Stimulated activated CD8-positive, alpha-beta memory T cell treated with anti-CD3 and anti-CD28 coated beads, Interleukin-12 subunit alpha, Interleukin-12 subunit beta, amount 100 ng/mL, for 24 hours (primary cell): ENCODE results near the gene ADARB2.

Experiments
- DNase-seq: peaks from one replicate; pipeline ENCODE4 v3.0.0-alpha.2; 2020; ENCODE audit errors: extremely low read depth

ADARB2 gene

DNA sequence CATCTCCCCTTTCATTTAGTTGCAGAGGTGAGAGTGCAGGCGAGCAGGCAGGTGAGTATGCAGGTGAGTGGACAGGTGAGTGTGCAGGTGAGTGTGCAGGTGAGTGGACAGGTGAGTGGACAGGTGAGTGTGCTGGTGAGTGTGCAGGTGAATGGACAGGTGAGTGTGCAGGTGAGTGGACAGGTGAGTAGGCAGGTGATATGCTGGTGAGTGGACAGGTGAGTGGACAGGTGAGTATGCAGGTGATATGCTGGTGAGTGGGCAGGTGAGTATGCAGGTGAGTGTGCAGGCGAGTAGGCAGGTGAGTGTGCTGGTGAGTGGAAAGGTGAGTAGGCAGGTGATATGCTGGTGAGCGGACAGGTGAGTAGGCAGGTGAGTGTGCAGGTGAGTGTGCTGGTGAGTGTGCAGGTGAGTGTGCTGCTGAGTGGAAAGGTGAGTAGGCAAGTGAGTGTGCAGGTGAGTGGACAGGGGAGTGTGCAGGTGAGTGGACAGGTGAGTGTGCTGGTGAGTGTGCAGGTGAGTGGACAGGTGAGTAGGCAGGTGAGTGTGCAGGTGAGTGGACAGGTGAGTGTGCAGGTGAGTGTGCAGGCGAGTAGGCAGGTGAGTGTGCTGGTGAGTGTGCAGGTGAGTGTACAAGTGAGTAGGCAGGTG lies 165.6 kb downstream of the ADARB2 start:
- no peak for DNase-seq

DNA sequence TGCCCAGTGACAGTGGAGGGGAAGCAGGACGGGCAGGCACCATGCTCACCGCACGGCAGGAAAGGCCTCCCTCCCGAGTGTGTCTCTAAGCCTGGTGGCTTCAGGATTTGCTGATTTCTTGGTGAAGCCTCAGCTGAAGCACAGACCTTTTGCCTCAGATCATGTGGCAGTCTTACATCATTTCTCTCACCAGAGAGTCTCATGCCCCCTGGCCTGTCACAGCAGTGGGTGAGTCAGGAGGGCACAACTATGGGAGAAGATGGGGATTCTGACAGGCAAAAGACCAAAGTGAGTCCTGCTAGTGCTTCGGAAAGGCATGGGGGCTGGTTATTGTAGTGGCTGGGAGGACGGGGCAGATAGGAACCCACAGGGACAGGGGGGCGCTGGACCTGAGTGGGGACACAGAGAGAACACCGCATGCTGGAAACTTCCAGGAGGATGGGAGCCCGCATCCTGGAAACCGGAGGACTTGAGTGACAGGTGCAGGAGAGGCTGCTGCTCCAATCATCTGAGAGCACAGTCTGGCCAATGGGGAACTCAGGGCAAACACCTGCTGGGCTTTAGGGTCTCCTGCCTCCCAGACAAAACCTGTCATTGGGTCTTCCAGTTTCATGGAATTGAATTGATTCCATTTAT lies 166.8 kb downstream of the ADARB2 start:
- DNase-seq, result no peak

DNA sequence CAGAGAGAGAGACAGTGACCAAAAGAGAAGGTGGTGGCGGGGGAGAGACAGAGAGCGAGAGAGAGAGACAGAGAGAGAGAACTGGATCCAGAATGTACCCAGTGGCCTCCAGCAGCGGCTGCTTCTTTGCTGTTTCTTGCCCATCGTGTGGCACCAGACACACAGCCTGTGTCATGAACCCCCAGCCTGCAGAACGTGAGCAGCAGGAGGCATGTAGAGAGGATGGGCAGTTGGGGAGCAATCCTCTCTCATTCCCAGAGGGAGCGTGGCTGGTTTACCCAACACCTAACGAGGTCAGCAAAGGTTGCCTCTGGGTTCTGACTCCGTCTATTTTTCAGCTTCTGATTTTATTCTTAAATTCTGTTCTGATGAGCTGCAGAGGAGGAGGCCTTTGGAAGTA lies 168.1 kb downstream of the ADARB2 start:
- no peak for DNase-seq

DNA sequence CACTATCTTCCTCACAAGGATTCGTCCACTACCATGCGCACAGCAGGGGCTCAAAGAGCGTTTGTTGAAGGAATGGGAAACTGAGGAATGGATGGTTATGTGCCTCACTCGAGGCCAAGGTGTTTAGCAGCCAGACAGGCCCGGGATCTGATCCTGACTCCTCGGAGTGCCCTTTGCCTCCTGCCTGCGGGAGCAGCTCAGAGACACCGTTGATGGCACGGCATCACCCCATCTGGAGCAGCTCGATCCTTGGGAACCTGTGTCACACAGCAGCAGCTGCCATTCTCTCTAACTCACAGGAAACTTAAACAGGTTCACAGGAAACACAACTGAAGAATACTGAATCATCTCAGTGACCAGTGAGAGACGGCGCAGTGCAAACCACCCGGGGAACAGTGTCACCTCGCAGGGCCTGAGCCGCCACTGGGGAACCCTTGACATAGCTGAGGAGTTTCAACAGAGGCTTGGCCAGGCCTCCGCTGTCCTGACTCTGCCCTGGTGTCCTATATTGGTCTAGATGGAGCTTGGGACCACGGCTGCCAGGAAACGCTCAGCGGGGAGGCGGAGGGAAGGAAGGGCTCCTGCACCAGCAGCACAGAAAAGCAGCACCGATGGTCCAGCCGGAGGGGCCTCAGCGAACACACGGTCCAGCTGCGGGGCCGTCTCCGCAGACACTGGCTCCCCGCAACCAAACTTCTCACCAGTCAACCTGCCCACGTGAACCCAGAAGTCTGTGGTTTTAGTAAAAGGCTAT lies 169.4 kb downstream of the ADARB2 start:
- no peak for DNase-seq

DNA sequence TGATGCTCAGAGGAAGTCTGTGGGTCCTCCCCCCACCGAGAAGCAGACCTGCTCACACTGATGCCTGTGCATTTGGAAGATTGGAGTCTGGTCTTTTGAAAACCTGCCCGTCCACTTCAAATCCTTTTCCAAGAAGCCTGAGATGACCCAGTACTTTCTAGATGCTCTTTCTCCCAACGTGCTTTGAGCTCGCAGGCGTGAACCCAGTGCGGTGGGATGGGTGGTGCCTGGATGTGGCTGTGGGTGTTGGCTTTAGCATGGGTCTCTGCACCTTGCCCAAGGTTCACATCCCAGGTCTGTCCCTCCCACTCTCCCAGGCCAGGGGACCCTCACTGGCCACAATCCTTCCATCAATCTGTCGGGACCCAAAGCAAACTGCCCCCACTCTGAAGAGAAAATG lies 170.2 kb downstream of the ADARB2 start:
- DNase-seq, result no peak

DNA sequence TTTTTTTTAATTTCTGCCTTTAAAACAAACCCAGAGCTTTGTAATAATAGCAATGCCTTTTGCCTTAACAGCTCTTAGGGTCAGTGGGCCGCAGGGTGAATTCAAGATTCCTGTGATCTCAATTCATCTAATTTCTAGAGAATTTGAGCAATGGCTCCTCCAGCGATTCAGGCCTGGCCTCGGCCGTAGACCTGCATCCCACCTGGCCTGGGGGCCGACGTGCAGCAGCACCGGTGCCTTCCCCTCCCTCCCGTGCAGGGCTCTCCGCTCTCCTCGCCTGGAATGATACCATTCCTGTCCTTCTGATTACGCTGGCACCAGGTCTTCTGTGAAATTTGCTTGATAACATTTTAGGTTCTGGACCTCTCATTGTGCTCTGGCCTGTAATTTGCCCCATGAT lies 172.5 kb downstream of the ADARB2 start:
- no peak for DNase-seq

DNA sequence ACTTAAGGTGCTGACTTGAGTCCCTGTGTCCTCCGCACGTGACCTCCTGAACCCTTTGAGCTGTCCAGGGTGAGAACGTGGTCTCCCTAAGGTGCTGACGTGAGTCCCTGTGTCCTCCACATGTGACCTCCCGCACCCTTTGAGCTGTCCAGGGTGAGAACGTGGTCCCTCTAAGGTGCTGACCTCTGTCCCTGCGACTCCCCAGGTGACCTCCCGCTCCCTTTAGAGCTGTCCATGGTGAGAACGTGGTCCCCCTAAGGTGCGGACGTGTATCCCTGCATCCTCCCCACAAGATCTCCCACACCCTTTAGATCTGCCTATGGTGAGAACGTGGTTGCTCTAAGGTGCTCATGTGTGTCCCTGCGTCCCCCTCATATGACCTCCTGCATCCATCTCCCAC lies 174.3 kb downstream of the ADARB2 start:
- DNase-seq, result no peak

DNA sequence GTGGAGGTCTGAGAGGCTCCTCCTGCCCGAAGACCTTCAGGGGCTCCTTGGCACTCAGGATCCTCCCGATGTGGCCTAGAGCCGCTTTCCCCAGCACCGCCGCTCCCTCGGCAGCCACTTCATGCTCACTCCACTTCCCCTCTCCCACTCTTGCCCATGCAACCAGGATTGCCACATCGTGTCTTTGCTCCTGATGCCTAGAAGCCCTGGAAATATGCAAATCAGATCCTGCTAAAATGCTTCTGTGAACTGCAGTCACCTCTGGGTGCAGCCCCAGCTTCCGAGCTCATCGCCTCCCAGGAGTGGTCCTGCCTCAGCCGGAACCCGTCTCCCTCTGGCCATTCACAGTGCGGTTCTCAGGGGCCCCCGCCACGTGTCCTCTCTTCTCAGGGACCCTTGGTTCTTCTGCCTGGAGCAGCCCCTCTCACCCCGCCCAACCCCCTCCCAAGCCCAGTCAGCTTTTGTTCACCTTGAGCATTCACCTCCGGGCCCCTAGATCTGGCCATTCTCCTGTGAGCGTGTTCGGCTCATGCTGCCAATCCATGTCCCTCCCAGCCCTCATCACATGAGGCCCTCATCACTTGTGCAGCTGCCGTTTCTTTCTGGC lies 175.5 kb downstream of the ADARB2 start:
- no peak for DNase-seq

DNA sequence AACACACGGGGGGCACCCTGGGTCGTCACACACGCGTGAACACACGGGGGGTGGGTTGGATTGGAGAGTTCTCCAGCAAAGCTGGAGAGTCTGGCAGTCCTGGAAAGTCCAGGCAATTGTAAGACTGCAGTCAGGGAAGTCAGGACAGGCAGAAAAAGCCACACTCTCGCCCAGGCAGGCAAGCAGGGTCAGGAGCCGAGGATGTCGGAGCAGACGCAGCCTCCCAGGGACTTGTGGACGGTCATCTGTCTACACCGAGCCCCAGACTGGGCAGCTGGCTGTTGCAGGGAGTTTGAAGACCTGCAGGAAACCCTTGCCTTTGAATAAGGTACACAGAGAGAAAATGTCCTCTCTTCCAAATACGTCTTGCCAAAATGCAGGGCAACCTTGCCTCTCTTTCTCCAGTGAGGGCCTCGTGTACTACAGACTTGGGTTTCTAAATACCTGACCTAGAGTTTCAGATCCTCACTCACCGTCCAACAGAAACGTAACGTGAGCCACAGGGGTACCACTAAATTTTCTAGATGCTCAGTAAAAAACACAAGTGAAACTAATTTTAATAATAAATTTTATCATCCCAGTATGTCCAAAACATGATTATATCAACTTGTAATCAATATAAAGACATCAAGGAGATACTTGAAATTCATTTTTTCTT lies 176.7 kb downstream of the ADARB2 start:
- DNase-seq, result no peak

DNA sequence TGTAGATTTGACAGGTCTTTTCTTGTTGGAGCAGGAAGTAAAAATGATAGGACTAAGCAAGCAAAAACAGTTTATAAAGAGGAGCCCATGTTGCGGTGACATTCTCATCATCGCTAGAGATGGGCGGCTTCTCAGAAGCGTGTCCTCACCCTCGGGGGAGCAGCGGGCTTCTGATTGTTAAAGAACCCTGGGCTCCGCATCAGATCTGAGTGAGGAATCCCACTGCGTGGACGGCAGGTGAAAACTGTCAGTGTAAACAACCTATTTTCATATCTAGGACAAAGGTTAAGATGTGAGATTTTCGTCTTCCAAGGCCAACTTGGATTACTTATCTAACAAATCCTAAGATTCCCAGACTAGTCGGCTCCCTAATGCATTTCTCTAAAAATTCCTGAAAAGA lies 177.6 kb downstream of the ADARB2 start:
- DNase-seq, result no peak

DNA sequence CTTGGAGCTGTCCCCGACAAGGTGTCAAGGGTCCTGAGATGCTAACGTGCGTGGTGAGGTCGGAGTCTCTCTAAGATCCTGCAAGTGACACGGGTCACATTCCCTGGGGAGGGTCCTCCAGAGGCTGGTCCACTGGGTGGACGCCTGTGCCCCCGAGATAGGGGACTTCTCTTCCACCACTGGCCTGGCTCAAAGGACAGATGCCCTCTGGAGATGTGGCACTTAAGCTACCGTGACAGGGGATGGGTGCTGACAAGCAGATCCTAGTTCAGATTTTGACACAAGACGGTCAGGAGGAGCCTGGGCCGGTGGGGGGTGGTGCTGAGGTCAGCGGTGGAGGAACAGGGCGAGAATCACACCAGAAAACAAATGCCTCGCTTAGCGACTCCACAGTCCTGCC lies 178.0 kb downstream of the ADARB2 start:
- DNase-seq, result no peak

DNA sequence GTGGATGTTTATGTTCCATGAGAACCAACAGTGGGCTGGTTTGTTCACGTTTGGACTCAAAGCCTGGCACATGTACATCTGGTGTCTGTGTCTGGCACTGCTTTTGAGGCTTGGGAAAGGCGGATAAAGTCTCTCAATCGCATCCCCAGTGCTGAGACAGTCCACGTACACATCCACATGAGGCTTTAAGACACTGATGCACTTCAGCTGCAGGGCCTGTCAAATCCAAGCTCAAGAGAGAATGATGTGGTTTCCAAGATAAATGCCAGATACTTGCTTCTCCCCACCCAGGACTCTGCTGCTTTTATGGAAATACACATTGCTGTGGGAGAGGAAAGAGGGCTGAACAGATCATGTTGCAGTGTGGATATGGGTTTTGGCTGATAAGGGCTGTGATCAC lies 178.4 kb downstream of the ADARB2 start:
- DNase-seq, result no peak

DNA sequence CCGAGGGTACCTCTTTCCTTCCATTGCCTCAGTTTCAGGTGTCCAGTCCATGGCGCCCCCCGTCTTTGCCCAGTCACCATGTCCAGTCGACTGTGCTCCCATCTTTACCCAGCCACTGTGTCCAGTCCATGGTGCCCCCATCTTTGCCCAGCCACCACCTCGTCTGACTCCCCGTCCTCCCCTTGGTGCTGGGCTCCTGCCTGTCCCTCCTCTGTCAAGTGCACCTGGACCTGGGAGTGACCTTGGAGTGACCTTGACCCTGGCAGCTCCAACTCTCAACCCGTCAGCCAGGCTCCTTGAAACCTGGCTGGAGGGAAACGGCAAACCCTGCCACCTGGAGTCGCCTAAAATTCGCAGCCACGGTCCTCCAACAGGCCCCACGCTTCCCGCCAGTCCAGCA lies 180.2 kb downstream of the ADARB2 start:
- DNase-seq, result no peak

DNA sequence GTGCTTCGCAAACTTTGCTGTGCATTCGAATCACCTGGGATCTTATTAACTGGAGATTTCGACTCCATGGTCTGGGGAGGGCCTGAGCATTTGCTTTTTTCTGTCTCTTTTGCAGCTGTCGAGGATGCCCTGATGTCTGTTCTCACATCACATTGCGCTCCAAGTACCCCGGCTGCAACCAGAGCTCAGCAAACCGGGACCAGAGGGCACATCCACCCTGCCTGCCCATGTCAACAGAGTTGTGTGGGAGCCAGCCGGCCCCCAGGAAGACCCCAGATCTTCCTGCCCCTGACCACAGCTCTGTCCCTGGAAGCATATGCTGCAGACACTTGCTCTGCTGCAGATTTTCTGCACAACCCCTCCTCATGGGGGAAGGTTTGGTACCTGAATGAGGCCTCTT lies 180.8 kb downstream of the ADARB2 start:
- no peak for DNase-seq

DNA sequence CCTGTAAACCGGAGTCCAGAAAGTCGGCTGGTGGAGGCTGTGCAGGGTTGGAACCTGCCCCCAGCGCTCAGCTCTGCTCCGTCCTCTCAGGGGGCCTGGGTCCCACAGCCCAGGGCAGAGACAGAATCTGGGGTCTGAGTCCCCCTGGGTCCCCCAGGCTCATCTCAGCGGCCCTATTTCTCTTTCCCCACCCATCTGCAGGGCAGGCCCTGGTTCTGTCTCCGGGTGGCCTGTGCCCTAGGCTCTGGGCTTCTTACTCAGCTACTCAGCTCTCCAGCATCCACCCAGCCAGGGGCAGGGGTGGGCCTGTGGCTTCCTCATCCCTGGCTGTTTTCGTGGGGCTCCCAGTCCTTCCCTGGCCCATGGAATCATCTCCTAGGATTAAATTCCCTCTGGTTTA lies 183.4 kb downstream of the ADARB2 start:
- no peak for DNase-seq

DNA sequence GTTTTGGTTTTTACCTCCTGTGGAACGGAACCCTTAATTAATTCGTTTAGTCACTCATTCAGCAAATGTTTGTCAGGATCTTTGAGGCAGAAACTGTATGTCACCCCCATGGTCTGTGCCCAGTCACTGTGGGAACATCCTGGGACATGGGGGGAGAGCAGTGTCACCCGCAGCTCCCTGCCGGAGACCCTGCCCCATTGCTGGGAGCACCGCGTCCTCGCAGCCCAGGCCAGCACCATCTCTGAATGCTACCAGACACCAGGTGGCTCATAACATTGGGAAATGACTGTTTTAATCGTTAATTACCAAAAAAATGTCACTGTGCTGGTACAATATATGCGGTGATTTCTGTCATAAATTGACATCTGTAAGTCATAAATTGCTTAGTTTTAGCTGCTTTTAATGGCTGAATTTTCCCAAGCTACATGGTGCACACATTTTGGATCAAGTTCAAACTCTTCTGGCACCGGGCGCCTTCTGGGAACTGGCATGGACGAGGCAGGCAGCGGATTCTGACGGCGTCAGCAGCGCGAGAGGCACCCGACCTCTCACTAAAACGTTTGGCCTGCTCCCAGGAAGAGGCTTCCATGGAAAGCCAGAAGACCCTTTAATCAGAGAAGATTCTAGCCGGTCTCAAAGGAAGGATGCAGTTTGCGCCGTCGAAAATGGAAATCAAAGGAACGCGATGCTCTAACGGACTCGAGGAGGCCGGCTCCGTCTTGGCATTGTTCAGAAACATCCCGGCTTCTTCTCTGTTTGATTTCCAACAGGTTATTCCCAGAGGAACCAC lies 184.2 kb downstream of the ADARB2 start:
- no peak for DNase-seq

DNA sequence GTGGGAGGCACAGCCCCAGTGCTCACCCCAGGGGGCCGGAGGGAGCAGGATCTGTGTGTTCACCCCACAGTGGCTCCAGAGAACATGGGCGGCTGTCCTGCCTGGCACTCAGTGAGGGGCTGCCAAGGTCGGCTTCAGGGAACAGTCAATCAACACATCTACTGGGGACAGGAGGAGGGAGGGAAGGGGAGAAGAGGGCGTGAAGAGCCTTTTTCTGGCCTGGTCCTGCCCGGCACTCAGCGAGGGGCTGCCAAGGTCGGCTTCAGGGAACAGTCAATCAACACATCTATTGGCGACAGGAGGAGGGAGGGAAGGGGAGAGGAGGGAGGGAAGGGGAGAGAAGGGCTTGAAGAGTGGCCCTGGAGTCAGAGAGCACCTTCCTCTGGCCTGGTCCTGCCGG lies 184.9 kb downstream of the ADARB2 start:
- DNase-seq, result no peak

DNA sequence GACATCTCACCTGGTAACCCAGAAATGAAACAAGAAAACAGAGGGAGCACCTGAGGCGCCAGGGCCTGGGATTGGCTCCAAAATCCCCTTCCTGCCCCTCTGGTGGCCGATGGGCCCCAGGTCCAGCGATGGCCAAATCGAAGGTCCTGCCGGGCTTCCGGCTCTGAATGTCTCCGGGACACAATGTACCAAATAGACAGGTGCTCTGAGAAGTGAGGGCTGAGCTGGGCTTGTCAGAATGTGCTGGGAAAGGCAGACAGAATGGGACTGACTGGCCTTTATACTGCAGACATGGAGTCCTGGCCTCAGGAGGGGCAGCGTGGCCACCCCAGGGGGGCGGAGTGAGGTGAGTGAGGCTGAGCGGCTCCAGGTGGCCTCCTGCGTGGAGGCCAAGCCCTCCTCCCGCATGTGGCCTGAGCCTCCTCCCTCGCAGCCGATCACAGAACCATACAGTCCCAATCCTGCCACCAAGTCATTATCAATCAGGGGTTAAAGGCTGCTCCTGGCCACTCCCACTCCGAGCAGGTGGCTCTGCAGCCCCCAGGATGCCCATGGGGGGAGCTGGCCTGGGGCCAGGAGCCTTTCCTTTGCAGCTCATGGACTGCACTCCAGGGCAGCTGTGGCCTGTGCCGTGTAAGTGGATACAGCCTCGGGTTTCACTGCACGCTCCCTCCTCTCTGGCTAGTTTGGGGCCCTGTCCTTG lies 185.5 kb downstream of the ADARB2 start:
- DNase-seq, result no peak

DNA sequence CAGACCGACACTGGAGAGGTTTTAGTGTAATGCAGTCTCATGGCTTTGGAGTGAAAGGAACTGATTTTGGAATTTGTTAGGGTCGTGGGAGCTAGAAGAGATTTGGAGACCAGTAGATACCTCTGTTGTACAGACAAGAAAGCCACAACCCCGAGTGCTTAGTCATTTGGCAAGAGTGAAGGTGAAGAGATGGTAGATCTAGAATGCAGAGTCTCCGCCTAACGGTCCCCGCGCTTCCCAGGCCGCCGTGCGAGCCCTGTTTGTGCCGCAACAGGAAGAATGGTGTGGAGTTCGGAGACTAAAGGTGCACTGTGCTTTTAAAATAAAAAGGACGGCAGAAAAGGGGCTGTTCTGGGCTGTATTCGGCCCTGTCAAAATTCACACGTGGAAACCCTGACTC lies 186.7 kb downstream of the ADARB2 start:
- no peak for DNase-seq

DNA sequence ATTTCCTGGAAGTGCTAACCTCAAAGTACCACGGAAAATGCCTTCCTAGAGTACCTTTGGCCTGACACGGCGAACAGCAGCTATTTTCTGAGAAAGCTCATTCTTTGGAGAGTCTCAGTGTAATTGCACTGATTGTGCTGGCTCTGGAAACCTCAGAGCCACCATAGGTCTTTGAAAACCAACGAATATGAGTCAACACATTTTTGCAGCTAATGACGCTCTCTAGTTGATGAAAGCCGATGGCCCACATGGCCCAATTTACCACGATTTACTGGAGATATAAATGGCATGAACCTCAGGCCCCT lies 187.1 kb downstream of the ADARB2 start:
- no peak for DNase-seq
